GM21717 (cell line): ENCODE measurements around the gene MKNK1.

ENCODE experiments used
- ATAC-seq: cut with Tn5 transposase; IDR thresholded peaks from one replicate; pipeline ENCODE4 v1.9.1; 2021; ENCODE audit warnings: mild to moderate bottlenecking, moderate library complexity; ENCODE audit not compliant: unreplicated experiment

The MKNK1 gene

DNA sequence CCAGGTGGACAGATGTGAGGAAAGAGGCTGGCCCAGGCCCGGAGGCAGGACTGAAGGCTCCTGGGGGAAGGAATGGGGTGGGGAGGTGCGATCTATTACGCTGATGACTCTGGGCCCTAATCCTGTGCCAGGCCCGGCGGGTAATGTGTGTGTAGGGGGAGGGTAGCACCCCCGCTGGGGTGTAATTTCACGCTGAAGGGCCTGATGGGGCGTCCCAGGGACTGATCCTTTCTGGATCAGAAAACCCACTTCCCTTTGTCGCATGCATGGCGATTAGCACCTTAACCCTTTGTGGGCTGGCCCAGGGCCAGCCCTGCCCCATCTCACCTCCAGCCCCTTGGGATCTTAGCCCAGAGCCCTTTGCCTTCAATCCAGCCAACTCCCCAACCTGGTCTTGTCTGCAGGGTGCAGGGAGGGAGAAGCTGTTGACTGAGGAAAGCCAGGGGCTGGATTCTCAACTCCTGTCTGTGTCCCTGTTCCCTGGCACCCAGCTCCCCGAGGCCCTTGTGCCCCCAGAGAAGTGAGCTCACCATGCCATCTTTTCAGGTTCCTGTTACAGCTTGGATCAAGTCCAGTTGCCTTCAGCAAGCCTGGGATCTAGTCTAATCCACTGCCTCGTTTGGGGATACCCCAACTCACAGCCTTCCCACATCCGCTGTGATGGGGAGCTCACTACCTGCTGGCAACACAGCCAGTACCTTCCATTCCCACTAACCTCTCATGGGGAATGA lies 78.7 kb downstream of the MKNK1 start:
- no peak for ATAC-seq

DNA sequence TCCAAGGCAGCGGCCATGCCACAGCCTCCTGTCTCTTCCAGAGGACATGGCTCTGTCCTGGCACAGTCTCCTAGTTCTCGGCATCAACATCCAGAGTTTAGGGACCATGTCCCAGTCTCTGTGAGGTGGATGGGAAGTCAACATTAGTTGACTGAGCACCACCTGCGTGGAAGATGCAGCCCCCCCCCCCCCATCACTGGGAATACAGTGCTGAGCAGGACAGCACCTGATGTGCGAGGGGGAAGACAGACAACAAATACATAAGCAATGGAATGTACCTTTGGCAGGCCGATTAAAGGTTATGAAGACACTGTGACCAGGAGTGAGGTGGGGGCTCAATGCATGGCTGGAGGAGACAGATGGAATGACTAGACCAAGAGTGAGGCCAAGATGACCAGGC lies 79.2 kb downstream of the MKNK1 start:
- no peak for ATAC-seq

DNA sequence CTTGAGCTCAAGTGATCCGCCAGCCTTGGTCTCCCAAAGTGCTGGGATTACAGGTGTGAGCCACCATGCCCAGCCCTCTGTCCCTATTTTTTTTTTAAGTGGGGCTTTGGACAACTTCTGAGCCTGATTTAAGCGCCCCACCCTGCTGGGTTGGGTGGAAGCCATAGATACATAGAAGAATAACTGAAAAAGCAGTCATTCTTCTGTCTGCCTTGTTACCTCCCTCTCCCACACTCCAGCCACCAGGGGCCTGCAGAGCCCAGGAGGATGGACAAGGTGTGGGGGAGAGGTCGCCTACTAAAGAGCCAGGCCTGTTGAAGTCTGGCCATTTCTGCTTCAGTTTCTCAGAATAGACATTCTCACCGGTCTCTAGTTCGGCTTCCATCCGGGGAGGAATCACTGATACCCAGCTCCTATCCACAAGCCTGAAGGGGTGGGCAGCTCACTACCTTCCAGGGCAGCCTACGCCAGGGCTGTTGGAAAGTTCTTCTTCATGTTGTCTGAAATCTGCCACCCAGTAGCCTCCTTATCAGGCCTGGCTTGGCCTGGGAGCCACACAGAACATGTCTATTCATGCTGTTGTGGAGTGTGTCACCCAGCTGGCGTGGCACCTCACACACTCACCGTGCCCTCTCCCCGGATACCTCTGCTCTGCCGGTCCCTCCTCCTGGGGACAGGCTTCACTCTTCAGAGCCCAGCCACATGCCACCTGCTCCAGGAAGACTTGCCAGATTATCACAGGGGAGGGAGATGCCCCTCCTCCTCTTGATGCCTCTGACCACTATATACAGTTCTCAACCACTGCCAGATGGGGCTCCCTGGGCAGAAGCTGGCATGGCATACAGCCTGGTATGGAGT lies 80.3 kb downstream of the MKNK1 start:
- ATAC-seq: no peak

DNA sequence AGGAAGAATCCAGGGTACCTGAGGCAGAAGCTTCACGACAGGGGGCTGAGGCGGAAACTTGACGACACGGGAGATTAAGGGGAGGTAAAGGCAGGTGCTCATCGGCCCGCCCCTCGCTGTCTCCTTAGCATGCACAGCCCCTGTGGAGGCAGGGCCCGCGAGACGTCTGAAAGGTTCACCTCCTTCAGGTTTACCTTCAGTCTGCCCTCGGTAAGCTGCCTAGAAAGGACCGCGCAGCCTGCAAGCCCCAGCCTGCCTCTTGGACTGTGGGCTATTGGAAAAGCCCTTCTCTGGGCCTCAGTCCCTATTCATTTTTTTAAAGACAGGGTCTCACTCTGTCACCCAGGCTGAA lies 81.1 kb downstream of the MKNK1 start:
- ATAC-seq: no peak

DNA sequence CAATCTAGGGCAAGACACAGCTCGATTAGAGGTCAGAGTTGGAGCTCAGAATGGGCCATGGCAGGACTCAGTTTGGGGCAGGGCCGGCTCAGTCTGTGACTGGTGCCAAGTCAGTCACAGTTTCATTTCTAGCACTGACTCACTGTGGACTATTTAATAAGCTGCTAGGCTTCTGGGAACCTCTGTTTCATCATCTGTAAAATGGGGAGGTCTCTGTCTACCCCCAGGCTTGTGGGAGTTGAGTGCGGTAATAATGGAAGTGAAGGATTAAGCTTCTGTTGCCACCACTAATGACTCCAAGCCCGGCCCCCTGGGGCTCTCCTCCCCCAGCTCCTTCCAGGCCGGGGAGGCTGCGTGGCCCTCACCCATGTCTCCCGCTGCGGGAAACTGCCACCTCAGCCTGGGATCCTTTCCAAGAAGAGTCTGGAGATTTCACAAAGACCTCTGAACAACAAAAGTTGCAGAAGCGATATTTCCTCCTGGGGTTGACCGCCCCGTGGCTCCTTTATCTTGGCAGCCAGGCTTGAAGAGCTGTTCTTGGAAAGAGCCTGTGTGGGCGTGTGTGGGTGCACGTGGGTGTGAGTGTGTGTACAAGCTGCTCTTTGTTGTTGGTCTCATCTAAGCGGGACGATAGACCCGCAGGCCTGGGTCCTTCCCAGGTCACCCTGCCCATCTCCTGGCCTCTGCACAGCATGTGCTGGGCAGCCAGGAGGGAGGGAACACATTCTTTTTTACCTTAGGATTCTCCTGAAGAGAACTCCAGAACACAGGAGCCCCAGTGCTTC lies 81.7 kb downstream of the MKNK1 start:
- peak; percentile 79 for ATAC-seq

DNA sequence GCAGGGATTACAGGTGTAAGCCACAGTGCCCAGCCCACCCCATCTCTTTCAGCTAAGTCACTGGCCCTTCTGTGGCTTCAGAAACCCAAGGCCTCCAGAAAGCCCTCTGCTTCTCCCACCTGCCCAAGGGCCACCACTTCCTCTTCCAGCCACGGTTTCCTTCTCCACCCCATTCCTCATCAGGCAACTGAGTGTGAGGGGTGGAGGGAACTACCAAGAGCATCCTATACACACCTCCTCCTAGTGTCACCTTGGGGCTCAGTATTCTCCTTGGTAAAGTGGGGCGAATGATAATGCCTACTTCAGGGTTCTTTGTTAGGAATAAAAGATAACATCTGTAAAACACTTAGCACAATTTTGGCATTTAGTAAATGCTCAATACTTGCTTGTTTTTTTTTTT lies 82.7 kb downstream of the MKNK1 start:
- ATAC-seq: no peak

DNA sequence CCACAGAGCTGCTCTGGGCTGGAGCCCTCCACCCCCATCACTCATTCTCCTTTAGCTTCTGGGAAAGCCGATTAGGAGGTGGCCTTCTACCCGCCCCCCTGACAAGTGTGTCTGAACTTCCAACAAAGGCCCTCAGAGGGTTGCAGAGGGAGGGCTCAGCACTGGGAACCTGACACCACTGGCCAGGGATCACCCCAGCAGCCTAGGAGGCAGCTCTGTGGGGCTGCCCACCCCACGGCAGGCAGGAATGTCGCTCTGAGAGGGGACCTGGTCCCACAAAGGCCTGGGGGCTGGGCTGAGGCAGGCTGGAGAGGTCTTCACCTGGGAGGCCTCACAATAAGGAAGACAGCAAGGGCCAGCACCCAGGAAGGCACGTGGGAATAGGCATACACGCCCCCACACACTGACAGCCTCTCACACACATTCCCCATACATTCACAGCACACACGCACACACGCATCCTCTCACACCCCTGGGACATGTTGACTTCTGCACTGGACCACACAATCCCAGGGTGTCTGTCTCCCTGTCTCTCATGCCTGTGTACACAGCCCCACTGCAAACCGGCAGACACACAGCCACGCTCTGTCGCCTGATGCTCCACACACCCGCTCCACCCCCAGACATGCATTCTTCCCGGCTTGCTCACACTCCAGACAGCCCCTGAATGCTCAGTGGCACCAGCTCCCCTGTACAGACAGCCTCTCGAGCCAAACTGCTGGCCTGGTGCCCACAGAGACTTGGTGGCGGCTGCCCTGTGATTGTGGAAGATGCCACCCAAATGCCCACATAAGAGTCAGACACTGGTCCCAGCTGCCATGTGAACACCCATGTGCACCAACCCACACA lies 83.8 kb downstream of the MKNK1 start:
- ATAC-seq: no peak

DNA sequence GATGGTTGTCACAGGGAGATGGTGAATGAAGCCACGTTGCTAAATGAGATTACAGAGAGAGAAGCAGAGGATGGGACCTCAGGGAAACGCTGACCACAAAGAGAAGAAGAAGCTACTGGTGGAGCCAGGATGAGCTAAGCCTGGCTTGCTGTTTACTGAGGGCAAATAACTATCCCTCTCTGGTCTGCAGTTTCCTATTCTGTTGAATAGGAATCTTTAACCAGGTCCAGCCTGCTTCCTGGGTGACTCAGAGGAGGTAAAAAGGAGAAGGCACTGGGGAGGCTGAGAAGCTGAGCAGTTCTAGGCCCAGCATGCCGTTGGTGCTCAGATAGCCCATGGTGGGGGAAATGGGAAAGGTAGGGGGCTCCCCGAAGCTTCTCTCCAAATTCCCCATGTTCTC lies 84.9 kb downstream of the MKNK1 start:
- no peak for ATAC-seq

DNA sequence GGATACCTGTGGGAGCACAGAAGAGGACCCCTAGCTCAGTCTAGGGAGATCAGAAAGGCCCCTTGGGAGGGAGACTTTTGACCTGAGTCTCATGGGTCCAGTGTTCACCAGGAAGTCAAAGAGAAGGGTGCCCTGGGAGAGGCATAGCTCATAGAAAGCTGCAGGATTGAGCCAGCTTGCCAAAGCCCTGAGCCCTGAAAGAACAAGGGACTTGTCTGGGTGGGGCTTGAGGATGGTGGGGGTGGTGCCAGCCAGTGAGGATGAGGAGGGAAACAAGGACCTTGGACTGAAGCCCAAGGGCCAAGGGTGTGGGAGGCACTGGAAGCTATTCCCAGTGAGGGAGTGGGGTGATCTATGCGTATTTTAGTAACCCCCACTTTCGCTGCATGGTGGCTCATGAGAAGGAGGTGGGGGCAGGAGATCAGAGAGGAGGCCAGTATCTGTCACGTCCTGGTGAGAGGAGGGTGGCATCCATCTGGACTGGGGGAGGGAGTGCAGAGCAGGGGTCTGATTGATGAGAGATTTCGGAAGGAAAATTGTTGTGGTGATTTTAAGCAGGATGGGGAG lies 86.1 kb downstream of the MKNK1 start:
- no peak for ATAC-seq

DNA sequence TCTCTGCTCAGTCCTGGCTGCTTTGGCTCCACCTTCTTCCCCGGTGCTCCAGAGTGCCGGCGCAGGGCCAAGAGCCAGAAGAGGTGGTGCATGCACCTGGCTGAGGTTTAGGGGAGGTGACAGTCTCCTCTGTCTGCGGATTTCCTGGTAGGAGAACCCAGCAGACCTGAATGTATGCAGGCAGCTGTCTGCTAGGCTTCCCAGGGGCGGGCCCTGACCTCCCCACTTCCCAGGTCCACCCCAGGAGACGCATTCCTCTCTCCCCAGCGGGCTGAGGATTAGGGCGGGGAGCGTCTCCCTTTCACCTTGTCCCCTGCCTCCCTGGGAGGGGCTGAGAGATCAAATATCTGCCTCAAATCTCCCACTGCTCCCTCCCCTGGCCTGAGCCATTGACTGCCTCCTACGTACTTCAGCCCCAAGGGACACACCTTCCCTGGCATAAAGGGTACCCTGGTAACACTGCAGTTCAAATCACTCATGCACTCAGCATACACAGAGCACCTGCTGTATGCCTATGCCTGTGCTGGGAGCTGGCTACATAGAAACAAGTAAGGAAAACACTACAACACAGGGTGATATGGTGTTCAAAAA lies 87.0 kb downstream of the MKNK1 start:
- ATAC-seq: no peak

DNA sequence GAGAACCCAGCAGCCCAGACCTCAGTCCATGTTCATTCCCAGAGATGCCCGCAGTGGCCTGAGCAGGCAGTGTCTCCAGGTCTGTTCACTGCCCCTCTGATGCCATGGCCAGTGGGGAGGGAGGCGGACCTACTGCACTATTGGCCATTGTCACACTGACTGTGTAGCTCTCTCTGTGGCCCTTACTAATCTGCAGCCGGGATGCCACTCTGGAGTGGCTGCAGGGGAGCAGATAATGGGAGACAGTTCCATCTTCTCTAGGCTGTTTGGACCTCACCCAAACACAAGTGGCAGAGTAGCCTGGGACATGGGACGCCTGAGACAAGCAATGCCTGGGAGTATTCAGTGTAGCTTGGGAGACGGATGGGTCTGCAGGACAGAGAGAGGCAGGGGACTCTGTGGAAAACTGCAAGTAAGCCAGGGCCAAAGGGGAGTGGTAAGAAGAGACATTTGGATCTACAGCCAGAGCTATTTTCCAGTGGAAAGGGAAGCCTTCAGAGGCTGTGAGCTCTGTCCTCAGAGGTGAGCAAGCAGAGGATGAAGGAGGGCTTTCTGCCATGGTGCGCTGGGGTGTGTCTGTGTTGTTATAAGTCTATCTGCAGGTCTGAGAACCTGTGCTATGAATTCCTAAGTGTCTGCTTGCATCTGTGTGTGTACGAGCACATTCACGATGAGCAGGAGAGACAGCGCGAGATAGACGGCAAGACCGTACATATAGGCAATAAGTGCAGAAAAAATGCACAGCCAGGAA lies 87.7 kb downstream of the MKNK1 start:
- no peak for ATAC-seq

DNA sequence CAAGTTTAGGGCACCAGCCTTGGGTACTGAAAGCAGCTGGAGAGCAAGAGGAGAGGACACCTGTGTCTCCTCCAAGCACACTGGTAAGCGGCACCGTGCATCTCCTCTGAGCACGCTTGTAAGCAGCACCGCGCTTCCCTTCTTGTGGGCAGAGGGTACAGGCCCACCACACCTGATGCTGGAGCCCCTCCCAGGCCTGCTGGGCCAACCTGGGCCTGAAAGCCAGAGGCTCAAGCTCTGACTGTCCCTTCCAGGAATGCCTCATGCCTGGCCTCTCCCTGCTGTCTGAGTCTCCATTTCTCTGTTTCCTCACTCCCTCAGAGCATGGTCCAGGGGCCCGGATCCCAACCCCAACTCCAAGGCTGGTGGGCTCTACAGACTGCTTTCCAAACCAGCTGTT lies 88.5 kb downstream of the MKNK1 start:
- no peak for ATAC-seq

DNA sequence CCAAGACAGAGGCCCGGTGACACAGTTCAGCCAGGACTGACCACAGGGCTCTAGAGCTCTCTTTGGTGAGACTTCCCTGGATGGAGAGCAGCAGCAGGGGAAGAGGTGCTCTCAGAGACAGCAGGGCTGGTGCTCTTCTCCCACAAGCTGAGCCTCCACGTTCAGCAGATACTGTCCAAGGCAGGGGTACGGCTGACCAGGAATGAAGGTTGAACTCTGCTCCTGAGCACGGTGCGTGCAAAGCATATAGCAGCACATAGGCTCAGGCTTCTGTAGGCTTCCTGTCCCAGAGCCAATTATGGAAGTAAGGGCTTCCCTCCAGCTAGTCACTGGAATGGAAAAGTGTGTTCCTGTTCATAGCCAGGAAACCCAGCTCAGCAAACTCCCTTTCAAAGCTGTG lies 90.5 kb downstream of the MKNK1 start:
- no peak for ATAC-seq

DNA sequence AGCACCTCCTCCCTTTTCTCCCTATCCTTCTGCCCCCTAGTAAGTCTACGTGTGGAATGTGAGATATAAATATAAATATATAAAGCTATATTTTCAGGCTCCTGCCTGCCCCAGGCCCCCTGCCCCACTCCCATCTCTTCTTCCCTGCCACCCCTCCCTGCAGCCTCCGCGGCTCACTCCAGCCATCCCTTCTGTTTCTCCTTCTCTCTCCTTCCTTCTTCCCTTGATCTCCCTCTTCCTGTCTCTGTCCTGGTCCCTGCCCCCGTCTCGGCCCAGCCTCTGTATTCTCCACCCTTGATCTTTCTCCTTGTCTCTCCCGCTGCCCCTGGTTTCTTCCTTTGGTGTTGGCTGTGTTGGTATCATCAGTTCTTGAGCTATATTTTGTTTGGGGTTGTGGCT lies 91.3 kb downstream of the MKNK1 start:
- no peak for ATAC-seq

DNA sequence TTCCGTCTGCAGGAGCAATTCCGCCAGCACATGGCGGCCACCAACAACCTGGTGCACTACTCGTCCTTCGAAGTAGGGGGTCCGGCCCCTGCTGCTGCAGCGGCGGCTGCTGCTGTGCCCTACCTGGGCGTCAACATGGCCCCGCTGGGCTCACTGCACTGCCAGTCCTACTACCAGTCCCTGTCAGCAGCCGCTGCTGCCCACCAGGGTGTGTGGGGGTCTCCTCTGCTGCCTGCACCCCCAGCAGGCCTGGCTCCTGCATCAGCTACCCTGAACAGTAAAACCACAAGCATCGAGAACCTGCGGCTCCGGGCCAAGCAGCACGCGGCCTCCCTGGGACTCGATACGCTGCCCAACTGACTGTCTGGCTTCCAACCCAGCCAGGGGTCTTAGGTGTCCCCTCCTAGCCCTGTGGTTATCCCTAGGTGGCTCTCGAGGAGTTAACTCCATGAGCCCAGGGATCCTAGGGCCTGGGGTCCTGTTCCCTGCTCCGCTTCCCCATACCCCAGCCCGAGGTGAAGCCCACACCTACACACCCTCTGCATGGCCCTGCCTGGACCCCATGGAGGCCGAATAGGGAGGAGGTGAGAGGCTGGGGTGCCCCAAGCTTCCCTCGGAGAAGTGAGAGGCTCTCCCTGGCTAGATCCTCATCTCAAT lies 91.8 kb downstream of the MKNK1 start:
- no peak for ATAC-seq

DNA sequence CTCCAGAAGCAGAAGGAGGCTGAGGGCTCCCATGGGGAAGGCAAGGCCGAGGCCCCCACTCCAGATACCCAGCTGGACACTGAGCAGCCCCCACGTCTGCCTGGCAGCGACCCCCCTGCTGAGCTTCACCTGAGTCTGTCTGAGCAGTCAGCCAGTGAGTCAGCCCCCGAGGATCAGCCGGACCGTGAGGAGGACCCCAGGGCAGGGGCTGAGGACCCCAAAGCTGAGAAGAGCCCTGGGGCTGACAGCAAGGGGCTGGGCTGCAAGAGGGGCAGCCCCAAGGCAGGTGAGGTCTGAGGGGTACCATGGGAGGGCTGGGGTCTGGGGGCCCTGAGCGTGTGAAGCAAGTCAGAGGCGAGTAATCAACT lies 93.1 kb downstream of the MKNK1 start:
- no peak for ATAC-seq

DNA sequence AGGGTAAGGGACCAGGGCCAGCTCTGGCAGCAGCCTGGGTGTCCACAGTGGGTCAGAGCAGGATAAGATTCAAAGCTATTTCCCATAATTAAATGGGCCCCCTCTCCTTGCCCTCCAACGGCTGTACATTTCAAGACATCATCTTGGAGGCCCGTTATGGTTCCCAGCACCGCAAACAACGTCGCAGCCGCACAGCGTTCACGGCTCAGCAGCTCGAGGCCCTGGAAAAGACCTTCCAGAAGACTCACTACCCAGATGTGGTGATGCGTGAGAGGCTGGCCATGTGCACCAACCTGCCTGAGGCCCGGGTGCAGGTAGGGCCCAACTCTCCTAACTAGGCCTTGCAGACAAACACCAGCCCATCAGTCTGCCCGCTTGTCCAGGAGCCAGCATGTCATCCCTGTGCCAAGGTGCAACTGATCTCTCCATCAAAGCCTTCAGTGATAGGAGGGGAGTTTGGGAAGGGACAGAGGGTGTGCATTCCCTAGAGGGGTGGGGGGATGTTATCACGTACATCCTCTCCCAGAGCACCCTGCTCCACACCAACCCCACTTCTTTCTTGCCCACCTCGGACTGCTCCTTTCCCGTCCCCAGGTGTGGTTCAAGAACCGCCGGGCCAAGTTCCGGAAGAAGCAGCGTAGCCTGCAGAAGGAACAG lies 93.6 kb downstream of the MKNK1 start:
- ATAC-seq: no peak

DNA sequence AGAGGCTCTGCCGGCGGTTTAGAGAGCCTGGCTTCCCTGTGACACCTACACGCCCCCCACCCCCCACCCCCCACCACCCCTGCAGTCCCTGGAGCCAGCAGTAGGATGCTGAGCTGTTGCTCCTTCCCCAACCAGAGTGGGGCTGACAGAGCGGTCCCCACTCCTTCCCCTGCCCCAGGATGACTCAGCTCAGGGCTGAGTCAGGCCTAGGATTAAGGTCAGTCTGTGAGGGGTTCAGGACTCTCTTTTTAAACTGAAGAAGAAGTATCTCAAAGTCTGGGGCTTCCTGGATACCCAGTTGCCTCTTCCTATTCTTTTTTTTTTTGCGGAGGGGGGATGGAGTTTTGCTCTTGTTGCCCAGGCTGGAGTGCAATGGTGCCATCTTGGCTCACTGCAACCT lies 95.3 kb downstream of the MKNK1 start:
- no peak for ATAC-seq
